Daoy (cell line): Measurements from ENCODE around the gene TRDN. TPM values are rescaled to one million over a fixed set of nuclear protein-coding genes. Genes with fewer than 3 reads are reported as not detected.
A peak's percentile ranks its signal among the peaks of the same experiment; 100 is the strongest.
"Not testable (repeated sequence)": the region's sequence is repeated elsewhere in the genome, so short reads cannot be mapped to it uniquely, and the experiment has no call there.

ENCODE experiments used
- DNase-seq: peaks from one replicate; pipeline ENCODE4 v3.0.0-alpha.2; 2015; ENCODE audit warnings: low read depth
- total RNA-seq: library from RNA; depleted of rRNA; stranded (reverse); fragments of >200 nt; shearing (Covaris generic); gene quantifications from 2 replicates; pipeline ENCODE4 v1.2.3, GENCODE V29; 2014

TRDN gene
- total RNA-seq, 1 experiment from 2014 or later, result 0.06 TPM

DNA sequence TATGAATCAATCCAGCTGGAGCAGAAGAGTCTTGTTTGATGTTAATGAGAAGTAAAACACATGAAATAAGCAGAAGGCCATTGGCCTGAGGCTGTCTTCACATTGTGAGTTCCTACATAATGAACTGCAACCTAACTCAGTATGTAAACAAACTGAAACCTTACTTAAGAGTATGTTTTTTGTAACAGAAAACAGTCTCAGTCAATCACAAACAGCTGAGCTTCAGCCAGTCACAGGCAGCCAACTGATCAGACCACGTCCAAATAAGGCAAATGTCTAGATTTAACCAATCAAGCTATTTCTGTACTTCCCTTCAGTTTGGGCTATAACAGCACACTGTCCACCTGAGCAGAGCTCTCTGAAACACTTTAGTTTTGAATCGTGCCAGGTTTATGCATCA lies 234.7 kb downstream of the TRDN start:
- DNase-seq, result no peak

DNA sequence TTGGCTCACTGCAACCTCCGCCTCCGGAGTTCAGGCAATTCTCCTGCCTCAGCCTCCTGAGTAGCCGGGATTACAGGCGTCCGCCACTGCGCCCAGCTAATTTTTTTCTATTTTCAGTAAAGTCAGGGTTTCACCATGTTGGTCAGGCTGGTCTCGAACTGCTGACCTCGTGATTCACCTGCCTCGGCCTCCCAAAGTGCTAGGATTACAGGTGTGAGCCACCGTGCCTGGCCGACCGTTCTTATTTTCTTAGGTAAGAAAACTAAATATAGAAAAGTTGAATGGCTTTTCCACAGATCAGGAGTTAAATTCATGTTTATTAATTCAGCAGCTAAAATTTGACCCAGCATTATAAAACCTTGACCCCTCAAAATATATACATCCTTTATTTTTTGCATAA lies 238.7 kb downstream of the TRDN start:
- DNase-seq, result no peak

DNA sequence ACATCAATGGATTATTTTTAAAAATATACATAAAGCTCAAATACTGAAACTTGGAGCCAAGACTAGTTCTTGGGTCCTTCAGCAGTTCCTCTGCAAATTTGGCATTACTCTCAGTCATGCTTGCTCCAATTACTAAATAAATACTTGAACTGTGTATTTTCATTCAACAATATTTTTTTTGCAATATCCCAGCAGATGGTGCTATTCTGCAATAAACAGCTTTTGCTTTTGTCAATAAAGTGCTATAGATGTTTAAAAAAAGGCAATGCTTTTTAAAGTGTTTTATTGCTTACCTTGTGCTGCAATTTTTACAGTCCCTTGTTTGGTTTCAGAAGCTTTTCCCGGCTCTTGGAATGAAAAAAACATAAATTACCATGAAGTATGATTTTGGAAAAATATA lies 243.4 kb downstream of the TRDN start:
- DNase-seq, result no peak

DNA sequence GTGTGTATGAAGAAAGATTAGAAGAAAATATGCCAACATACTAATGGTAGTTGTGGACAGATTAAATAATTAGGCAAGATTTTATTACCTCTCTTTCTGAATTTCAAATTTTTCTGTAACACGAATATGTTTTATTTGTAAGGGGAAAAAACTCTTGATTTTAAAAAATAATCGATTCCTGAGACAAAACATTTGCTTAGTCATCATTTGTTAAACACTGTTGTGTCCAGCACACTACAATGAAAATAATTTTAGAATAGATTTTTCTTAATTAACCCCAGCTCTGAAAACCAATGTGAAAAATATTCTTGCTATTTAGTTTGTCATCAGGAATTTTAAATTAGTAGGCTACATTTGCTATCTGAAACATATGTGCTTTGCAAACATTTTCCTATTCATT lies 253.0 kb downstream of the TRDN start:
- DNase-seq, result no peak

DNA sequence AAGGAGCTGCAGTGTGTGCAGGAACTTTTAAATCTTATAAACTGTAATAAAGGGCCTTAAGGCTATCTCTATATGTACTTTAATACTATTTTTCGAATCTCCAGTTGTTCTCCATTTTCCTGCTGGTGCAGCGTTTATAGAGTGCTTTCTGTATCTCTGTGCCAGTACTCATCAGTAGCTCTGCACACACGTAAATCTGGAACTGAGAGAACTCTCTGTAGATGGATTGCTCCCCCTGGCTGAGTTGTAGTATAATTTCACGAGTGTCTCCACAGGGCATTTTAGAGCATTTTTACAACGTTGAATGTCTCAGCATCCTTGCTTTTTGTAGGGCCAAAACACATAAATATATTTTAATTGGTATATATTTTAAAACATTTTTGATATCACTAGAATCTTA lies 256.5 kb downstream of the TRDN start:
- DNase-seq, result peak; percentile 3

DNA sequence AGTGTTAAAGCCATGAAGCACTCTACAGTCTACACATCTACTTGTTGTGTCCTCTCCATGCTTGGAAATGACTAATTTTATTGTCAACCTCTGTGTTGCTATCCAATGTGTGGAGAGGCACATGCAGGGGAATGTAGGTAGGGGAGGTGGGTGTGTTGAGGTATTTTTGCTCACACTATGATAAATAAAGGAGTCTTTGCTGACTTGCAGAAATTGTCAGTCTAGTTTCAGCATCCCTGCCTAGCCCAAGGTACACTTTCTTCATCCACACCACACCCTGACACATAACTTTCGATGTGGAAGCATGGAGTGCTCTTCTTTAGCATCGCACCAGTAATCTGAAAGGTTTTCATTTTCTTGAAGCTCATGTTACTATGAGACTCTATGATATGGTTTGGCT lies 264.0 kb downstream of the TRDN start:
- DNase-seq, result no peak

DNA sequence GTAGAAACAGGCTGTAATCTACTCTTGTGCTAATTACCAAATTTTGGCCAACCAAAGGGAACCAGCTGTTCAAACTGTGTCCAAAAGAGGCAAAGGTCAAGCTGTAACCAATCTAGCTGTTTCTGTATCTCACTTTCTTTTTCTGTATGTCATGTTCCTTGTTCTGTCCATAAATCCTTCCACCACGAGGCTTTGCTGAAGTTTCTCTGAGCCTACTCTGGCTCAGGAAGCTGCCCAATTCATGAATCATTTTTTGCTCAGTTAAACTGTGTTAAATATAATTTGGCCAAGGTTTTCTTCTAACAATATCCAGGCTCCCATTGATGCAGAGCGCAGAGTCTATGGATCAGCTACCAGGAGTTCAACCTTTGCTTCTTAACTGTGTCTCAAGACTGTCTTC lies 272.8 kb downstream of the TRDN start:
- no peak for DNase-seq

DNA sequence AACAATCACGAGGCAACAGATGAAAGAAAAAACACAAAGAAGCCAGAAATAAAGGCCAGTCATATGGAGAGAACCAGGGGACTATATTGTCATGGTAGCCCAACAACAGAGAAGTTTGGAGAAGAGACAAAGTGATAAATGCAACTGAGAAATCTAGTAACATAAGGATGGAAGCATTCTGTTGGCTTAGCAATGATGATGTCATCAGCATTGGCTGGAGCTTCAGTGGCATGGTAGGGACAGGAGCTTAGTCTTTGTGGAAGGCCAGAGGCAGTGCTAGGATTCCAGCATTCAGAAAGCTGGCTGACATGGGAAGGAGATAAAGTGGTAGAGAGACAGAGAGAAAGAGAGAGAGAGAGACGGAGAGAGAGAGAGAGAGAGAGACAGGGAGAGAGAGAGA lies 276.4 kb downstream of the TRDN start:
- DNase-seq, result no peak

DNA sequence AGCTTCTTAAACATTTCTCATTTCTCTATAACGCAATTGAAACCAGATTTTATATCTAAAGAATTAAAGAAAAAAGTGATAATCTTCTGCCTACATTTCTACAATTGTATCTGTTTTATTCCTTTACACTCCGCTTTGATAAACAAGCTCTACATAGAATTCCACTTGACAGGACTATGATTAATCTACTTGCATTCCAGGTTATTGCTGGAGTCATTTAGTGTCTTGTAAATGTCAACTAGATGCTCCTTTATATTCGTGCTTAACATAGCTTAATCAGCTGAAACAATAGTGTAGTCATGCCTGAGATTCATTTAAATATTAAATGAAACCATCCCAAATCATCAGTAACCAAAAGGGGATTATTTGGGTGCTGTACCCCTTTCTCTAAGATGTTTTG lies 284.0 kb downstream of the TRDN start:
- no peak for DNase-seq

DNA sequence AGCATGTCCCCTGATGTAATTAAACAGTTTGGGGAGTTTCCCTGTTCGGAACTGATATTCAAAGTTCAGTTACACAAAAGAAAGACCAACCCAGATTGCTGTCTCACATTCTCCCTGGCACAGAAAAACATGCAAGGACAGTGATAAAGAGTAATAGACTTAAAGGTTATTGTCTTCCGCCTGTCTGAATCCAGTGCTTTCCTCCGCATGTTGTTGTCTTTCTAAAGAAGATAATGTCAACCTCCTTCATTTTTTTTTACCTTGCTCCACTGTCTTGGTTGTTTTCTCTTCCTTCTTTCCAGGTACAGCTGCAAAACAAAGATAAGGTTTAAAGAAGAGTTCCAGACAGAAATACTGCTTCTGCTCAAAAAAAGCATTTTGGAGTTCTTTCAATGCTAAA lies 284.5 kb downstream of the TRDN start:
- no peak for DNase-seq

DNA sequence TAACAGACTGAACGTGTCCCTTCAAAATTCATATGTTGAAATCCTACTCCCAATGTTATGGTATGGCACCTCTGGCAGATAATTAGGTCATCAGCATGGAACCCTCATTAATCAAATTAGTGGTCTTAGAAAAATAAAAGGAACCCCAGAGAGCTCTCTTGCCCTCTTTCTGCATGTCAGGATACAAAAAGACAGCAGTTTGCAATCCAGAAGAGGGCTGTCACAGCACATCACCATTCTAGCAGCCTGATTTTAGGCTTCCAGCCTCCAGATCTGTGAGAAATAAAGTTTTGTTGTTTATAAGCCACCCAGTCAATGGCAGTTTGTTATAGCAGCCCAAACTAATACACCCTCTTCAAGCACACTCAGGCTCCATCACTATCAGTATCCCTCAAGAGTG lies 292.9 kb downstream of the TRDN start:
- no peak for DNase-seq

DNA sequence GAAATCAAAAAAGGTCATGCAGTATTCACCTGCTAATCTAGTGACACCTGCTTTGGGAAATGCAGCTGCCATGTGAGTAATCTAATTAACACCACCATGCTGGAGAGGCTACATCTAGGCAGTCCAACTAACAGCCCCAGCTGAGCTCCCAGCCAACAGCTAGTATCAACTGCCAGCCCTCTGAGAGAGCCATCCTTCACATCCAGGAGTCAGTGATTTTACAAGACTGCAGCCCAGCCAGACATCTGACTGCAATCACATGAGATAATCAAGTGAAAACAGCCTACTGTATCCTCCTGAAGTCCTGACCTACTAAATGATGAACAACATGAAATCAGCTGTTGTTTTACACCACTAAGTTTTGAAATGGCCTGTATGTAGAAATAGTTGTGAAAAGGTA lies 298.4 kb downstream of the TRDN start:
- DNase-seq, result no peak

DNA sequence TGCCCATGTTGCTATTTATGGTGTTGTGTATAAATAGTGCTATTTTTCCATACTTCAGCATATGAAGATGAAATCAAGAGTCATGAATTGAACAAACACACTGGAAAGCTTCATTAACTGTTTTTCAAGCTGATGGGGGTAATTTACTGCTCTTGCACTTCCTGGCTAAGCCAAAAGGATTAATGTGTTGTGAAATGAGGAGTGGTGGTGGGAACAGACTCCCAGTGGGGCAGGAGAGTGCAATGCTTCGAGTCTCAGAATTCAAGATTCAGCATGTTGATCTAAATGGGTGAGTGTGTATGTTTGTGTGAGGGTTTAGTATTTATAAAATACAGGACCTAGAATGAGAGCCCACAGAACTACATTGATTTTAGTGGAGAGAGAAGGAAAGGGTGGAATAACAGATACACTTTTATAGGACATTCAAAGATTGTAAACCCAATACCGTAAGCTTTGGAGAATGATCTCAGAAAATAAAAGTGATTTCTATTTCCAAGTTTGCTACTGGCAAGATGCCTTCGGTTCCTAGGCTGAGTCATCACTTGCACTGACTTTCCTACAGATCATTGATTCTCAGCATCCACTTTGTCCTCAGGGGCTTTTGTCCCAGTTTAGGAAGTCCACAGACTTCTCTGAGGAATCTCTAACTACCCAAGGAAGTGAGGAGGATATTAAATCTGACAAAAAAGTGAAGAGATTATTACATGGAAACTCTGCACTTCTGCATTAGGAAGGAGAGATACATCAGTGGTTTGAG lies 303.6 kb downstream of the TRDN start:
- DNase-seq, result peak; percentile 1

DNA sequence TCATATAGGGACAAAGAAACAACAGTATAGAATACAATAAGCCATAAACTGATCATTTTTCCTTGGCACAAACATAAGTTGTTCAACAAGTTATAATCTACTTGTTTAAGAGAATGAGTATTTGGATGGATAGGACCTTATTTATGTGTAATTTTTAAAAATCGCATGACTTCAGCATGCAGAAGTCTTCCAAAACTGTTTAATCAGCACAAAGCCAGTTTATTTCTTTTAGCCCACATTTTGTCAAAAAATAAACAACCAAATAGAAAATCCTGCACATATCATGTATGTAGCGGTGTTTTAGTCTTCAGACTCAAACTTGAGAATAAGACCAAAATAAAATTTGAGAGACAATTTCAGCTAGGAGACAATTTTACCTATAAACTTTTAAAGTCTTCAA lies 304.7 kb downstream of the TRDN start:
- DNase-seq, result no peak

DNA sequence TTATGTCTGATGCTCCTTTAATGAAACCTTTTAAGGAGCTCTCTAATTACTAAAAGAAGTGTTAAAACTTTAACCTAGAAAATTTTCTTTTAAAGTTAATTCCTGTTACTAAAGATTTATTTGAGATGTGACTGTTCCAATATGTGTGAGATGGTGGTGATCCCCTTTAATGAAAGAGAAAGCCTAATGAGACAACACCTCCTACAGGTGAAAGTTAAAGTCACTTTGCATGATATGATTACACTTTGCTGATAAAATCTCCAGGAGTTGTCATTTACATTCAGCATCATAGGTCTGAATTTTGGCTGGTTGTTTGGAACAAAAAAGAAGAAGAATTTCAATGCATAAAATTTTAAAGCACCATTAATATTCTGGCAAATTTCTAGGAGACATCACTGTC lies 307.4 kb downstream of the TRDN start:
- no peak for DNase-seq

DNA sequence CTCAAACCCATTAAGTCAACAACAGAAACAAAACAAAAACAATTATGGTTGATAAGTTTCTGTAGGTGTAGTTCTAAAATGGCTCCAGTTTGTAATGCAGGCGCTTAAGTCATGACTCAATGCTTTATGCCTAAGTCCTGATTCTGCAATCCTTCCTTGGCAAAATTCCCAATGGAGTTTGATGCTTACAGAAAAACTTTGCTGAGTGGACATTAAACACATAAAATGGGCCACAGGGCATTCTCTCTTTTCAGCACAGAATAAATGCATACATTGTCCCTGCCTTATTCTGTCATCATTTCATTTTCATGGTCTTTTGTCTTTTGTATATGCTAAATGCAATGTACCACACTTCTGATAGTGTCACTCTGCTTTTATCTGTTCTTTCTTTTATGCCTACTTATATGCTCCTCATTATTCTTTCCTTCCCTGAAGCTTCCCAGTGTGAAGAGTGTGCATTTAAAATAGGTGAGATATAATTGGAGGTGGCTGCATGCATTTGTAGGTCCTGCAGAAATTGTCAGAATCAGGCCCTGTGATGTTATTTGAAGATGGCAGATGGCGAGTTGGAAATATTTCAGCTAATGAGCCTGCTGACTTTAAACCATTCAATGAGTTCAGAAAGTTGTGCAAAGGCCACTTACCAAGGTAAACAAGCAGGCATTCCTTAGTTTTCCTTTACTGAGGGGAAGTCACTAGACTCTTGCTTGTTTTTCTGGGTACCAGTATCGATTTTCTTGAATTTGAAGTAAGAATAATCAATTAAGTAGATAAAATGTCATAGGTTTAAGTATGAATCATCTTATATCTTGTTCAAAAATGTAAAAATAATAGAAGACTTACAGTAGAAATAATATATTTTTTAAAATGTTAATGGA lies 313.1 kb downstream of the TRDN start:
- peak; percentile 2 for DNase-seq

DNA sequence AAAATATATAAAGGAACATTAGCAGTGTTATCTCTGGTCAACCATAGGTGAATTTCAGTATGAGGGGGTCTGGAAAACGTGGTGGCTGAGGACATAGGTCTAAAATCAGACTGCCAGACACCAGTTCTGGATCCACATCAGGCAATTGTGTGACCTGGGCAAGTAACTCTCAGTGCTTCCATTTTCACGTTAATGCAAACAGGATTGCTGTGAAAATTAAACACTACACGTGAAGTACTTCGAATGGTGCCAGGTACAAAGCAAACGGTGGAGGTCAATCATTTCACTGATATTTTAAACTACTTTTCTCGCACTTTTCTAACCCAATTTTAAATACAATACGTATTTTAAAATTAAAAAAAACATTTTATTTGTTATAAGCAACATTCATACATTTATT lies 315.7 kb downstream of the TRDN start:
- no peak for DNase-seq

DNA sequence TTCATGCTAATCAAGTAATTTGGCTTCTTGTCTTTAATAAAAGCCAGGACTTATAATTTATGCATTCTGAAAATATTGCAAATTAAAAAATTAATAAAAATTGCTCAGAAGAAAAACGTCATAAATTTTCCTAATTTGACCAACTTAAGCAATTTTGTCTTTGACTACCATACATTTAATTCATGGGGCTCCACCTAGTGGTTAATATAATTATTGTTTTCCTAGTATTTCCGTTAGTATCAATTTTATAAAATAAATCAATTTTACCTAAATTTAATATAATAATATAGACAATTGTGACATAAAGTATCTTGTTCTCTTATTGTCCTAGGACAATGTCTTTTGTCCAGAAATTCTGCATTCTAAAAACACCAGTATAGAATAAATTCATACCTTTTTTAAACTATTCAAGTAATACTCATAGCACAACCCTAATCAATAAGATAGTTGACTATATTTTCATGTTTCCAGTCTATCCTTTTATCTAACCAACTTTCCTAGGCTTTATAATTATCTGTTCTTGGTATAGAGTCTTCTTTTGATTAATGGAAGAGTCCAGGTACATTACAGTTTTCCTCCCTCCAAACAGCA lies 319.9 kb downstream of the TRDN start:
- DNase-seq, result no peak

DNA sequence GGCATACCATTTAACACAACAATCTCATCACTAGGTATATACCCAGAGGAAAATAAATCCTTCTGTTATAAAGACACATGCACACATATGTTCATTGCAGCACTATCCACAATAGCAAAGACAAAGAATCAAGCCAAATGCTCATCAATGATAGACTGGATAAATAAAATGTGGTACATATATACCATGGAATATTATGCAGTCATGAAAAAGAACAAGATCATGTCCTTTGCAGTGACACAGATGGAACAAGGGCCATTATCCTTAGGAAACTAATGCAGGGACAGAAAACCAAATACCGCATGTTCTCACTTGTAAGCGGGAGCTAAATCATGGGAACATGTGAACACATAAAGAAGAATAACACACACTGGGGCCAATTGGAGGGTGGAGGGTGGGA lies 322.3 kb downstream of the TRDN start:
- not testable (repeated sequence) for DNase-seq

DNA sequence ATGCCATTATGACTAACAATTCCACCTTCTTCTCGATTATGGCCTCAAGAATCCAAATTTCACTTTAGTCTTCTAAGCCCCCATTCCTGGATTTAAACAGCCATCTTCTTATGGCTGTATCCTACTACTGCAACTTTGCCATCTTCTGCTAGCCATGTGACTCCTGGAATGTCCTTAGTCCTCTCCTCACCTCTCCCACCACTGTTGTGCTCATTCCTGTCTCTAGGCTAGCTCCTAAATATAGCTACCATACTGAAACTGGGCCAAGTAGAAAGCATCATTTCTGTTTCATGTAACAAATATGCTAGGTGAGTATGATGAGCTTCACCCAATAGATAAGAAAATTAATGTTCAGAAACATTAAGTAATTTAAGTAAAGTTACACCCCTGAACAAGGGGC lies 327.6 kb downstream of the TRDN start:
- no peak for DNase-seq

DNA sequence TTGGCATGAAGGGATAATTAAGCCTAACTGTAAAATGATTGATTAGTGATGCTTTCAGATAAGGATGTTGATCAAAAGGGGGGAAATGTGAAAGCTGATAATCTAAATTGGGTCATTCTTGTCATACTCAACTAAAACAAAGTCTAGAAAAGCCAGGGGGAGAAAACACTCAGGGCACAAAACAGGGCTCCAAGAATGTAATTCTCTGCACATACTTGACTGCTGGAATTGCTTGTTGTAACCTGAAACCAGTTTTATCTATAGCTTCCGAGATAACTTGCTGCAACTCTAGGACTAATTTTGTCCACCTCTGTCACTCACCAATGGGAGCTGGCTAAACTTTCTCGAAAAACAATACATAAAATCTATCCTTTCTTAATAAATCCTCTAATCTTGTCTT lies 330.4 kb downstream of the TRDN start:
- DNase-seq, result no peak

DNA sequence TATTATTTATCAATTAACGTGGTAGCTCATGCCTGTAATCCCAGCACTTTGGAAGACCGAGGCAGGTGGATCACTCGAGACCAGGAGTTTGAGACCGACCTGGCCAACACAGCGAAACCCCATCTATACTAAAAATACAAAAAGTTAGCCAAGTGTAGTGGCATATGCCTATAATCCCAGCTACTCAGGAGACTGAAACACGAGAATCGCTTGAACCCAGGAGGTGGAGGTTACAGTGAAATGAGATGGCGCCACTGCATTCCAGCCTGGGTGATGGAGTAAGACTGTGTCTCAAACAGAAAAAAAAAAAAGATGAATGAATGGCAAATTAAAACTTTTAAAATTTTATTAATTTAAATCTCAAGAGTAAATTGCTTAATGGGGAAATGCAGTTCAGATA lies 341.1 kb downstream of the TRDN start:
- DNase-seq, result no peak

DNA sequence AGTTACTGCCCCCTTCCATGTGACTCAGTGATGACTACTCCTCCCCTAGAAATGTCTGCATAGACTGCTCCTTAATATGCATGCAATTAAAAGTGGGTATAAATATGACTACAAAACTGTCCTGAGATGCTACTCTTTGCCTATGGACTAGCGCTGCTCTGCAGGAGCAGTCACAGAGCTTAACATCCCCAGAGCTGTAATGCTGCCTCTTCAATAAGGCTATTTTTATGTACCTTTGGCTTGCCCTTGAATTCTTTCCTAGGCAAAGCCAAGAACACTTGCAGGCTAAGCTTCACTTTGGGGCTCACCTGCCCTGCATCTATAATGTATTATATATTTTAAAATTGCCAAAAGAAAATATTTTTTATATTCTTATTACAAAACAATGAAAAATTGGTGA lies 341.6 kb downstream of the TRDN start:
- DNase-seq, result no peak
